DND-41 (cell line): ENCODE results near the gene NPW.

ENCODE experiments used
- ATAC-seq: fragments of 200-7000 bp; cut with Tn5 transposase; 3 replicates; pipeline ENCODE4 v1.9.1; 2021; ENCODE audit warnings: low read depth; ENCODE audit not compliant: insufficient read depth
- DNase-seq: peaks from one replicate; pipeline ENCODE4 v3.0.0-alpha.2; 2020
- H2AFZ ChIP-seq: 2 replicates; pipeline ENCODE4 v1.6.0; 2012; ENCODE audit warnings: low read depth, low read length
- H3K27ac ChIP-seq: 2 replicates; pipeline ENCODE4 v1.5.1; 2012; ENCODE audit warnings: low read length, inconsistent platforms
- H3K27me3 ChIP-seq: fragments of 200-600 bp; sonication (generic); 2 replicates; pipeline ENCODE4 v1.6.0; 2012; ENCODE audit warnings: low read length, mild to moderate bottlenecking, inconsistent platforms; ENCODE audit not compliant: insufficient read depth, poor library complexity
- H3K36me3 ChIP-seq: 2 replicates; pipeline ENCODE4 v1.5.1; 2012; ENCODE audit warnings: low read length, inconsistent platforms; ENCODE audit not compliant: insufficient read depth
- H3K4me1 ChIP-seq: 2 replicates; pipeline ENCODE4 v1.5.1; 2012; ENCODE audit warnings: mild to moderate bottlenecking, low read length; ENCODE audit not compliant: insufficient read depth
- H3K4me2 ChIP-seq: 2 replicates; pipeline ENCODE4 v1.6.0; 2012; ENCODE audit warnings: mild to moderate bottlenecking, moderate library complexity, low read length, inconsistent platforms; ENCODE audit not compliant: insufficient read depth
- H3K4me3 ChIP-seq, 2 experiments: fragments of 200-600 bp in 1 of 2; shearing (Covaris generic) in 1 of 2; 2 replicates each; pipeline ENCODE4 v1.5.1; 2012 to 2016; ENCODE audit warnings: inconsistent platforms in 2 of 2, low read length in 2 of 2, mild to moderate bottlenecking in 2 of 2, low read depth in 1 of 2, moderate library complexity in 1 of 2
- H3K79me2 ChIP-seq: 2 replicates; pipeline ENCODE4 v1.6.0; 2012; ENCODE audit warnings: low read length, inconsistent platforms; ENCODE audit not compliant: insufficient read depth
- H3K9ac ChIP-seq: 2 replicates; pipeline ENCODE4 v1.6.0; 2012; ENCODE audit warnings: low read depth, mild to moderate bottlenecking, inconsistent platforms, low read length, moderate library complexity
- H3K9me3 ChIP-seq: 2 replicates; pipeline ENCODE4 v1.5.1; 2012; ENCODE audit warnings: low read length, moderate library complexity, mild to moderate bottlenecking, inconsistent platforms; ENCODE audit not compliant: insufficient read depth, severe bottlenecking
- H4K20me1 ChIP-seq: 2 replicates; pipeline ENCODE4 v1.6.0; 2012; ENCODE audit warnings: low read length; ENCODE audit not compliant: insufficient read depth
- CTCF ChIP-seq: IDR thresholded peaks from 2 replicates; pipeline ENCODE4 v1.5.1; 2012; ENCODE audit warnings: borderline replicate concordance, low read length, moderate library complexity, mild to moderate bottlenecking; ENCODE audit not compliant: poor library complexity, severe bottlenecking; ENCODE audit errors: extremely low read depth
- EZH2 ChIP-seq: IDR thresholded peaks from 3 replicates; pipeline ENCODE4 v1.6.1; 2012; ENCODE audit warnings: borderline replicate concordance, low read depth, mild to moderate bottlenecking, moderate library complexity, low read length, inconsistent platforms; ENCODE audit not compliant: severe bottlenecking

The NPW gene

GRCh38 chr16:2019921-2020831, 591 bp downstream of the NPW start:
- no peaks in the 10 kb centered on the region for H3K9me3 ChIP-seq
- ATAC-seq (no peak), DNase-seq (no peak)
- H2AFZ ChIP-seq = no peak overlapping the region
- peaks cover 18% of the 10 kb centered on the region for H3K4me1 ChIP-seq
- H3K36me3 ChIP-seq = no peaks in the 10 kb centered on the region
- H3K27ac ChIP-seq = no peak overlapping the region
- no peaks in the 10 kb centered on the region for H3K27me3 ChIP-seq
- no peaks in the 10 kb centered on the region for H3K79me2 ChIP-seq
- no peak overlapping the region for H3K4me2 ChIP-seq
- H3K9ac ChIP-seq = no peak overlapping the region
- no peak for TF ChIP-seq CTCF
- no peak for TF ChIP-seq EZH2
- H3K4me3 ChIP-seq = no peak overlapping the region
- H4K20me1 ChIP-seq = no peaks in the 10 kb centered on the region

- H3K9me3 ChIP-seq = no peaks in the 10 kb centered on the region
- H3K4me2 ChIP-seq = peak overlapping the region; percentile 84
- no peaks in the 10 kb centered on the region for H3K79me2 ChIP-seq
- peaks cover 19% of the 10 kb centered on the region for H3K27me3 ChIP-seq
- peak overlapping the region; percentile 83 for H2AFZ ChIP-seq
- peaks cover 20% of the 10 kb centered on the region for H3K4me1 ChIP-seq
- peak; percentile 71 for DNase-seq
- H3K36me3 ChIP-seq = no peaks in the 10 kb centered on the region
- peak overlapping the region; percentile 51 for H3K9ac ChIP-seq
- peaks cover 3% of the 10 kb centered on the region for H4K20me1 ChIP-seq
- peak overlapping the region in 1 of 2 experiments; percentile 53; a peak in 2 of 4 replicates for H3K4me3 ChIP-seq
- peak; percentile 70 for ATAC-seq
- peak overlapping the region; percentile 51; the same call in 1 of the 2 replicates for H3K27ac ChIP-seq
- TF ChIP-seq EZH2 (no peak), CTCF (no peak)
These were observed 3.1 kb downstream of the NPW start for GRCh38 chr16:2022723-2023091.

- Histone ChIP-seq H3K79me2 (no peaks in the 10 kb centered on the region), H3K9me3 (no peaks in the 10 kb centered on the region), H3K27me3 (peaks cover 25% of the 10 kb centered on the region), H3K9ac (peak overlapping the region; percentile 51), H3K27ac (peak overlapping the region; percentile 75), H2AFZ (peak overlapping the region; percentile 95), H3K4me3 (peak overlapping the region in 1 of 2 experiments; percentile 53; a peak in 2 of 4 replicates), H3K36me3 (no peaks in the 10 kb centered on the region), H3K4me2 (peak overlapping the region; percentile 84), H4K20me1 (peaks cover 5% of the 10 kb centered on the region), H3K4me1 (peaks cover 20% of the 10 kb centered on the region)
- peak; percentile 86 for ATAC-seq
- TF ChIP-seq CTCF = peak; percentile 98
- TF ChIP-seq EZH2 = no peak
- peak; percentile 95 for DNase-seq
These were observed 3.8 kb downstream of the NPW start for GRCh38 chr16:2023092-2024031.
